IMR-90 (cell line): ENCODE results near the gene STAT5B. TPM values are rescaled to one million over a fixed set of nuclear protein-coding genes. Genes with fewer than 3 reads are reported as not detected.

Experiments used
- FOS ChIP-seq: fragments of 150-350 bp; IDR thresholded peaks from 2 replicates; pipeline ENCODE4 v1.6.1; 2016; ENCODE audit warnings: low read depth, low read length
- RAD21 ChIP-seq: IDR thresholded peaks from 2 replicates; pipeline ENCODE4 v1.6.1; 2012; ENCODE audit warnings: low read length, improper control_type of control experiment
- RCOR1 ChIP-seq: IDR thresholded peaks from 2 replicates; pipeline ENCODE4 v1.6.1; 2012; ENCODE audit warnings: mild to moderate bottlenecking, low read length, improper control_type of control experiment; ENCODE audit not compliant: insufficient replicate concordance
- polyA plus RNA-seq, 3 experiments: library from polyadenylated mRNA; depleted of rRNA; stranded (reverse); fragments of >200 nt; gene quantifications; 2 replicates each; pipeline ENCODE4 v1.2.3, GENCODE V29; 2012; ENCODE audit warnings: low replicate concordance in 1 of 3
- total RNA-seq: library from RNA; depleted of rRNA; stranded (reverse); fragments of >200 nt; gene quantifications from 2 replicates; pipeline ENCODE4 v1.2.3, GENCODE V29; 2012
- TF ChIP-seq, protein P1 (sequence below): fragments of 150-350 bp; IDR thresholded peaks from 2 replicates; pipeline ENCODE4 v1.6.1; 2016; ENCODE audit warnings: low read depth, mild to moderate bottlenecking, low read length, moderate library complexity, borderline replicate concordance
- TF ChIP-seq, protein P2 (sequence below): fragments of 150-350 bp; IDR thresholded peaks from 2 replicates; pipeline ENCODE4 v1.6.1; 2017; ENCODE audit warnings: mild to moderate bottlenecking, antibody characterized with exemption, low read length, low read depth

The STAT5B gene
- total and polyA plus RNA-seq, 2 of the 4 experiments (the other 2 are of a cell fraction) = 24.4 to 29.6 TPM

GRCh38 chr17:42193216-42193968 is 82.8 kb downstream of the STAT5B start (continued):
- TF ChIP-seq, protein P1, sequence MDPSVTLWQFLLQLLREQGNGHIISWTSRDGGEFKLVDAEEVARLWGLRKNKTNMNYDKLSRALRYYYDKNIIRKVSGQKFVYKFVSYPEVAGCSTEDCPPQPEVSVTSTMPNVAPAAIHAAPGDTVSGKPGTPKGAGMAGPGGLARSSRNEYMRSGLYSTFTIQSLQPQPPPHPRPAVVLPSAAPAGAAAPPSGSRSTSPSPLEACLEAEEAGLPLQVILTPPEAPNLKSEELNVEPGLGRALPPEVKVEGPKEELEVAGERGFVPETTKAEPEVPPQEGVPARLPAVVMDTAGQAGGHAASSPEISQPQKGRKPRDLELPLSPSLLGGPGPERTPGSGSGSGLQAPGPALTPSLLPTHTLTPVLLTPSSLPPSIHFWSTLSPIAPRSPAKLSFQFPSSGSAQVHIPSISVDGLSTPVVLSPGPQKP = no peak
- TF ChIP-seq, protein P2, sequence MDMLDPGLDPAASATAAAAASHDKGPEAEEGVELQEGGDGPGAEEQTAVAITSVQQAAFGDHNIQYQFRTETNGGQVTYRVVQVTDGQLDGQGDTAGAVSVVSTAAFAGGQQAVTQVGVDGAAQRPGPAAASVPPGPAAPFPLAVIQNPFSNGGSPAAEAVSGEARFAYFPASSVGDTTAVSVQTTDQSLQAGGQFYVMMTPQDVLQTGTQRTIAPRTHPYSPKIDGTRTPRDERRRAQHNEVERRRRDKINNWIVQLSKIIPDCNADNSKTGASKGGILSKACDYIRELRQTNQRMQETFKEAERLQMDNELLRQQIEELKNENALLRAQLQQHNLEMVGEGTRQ = no peak
- TF ChIP-seq RAD21 = no peak
- TF ChIP-seq RCOR1 = no peak
- no peak for TF ChIP-seq FOS
